GM10248 (cell line): ENCODE data around the gene ENTPD8.
A peak's percentile ranks its signal among the peaks of the same experiment; 100 is the strongest.

Experiments used
- CTCF ChIA-PET: fragments of 300-600 bp; sonication (Branson Sonifier 250); formaldehyde crosslinking; extraction: SDS; loops from one replicate; lab custom pipeline; 2021; ENCODE audit warnings: antibody characterized with exemption; lab: Yijun Ruan, JAX
- POLR2A ChIA-PET: fragments of 350-650 bp; sonication (Branson Sonifier 250); formaldehyde crosslinking; extraction: SDS; loops from one replicate; lab custom pipeline; 2020; ENCODE audit warnings: antibody characterized with exemption; lab: Yijun Ruan, JAX
- DNase-seq: peaks from one replicate; pipeline ENCODE4 v3.0.0; 2012; ENCODE audit errors: extremely low spot score
- TF ChIP-seq, protein P1 (sequence below): IDR thresholded peaks from 2 replicates; pipeline ENCODE4 v1.5.1; 2012; ENCODE audit warnings: mild to moderate bottlenecking, low read depth; ENCODE audit errors: extremely low read depth, missing control alignments, control extremely low read depth

Gene ENTPD8

DNA sequence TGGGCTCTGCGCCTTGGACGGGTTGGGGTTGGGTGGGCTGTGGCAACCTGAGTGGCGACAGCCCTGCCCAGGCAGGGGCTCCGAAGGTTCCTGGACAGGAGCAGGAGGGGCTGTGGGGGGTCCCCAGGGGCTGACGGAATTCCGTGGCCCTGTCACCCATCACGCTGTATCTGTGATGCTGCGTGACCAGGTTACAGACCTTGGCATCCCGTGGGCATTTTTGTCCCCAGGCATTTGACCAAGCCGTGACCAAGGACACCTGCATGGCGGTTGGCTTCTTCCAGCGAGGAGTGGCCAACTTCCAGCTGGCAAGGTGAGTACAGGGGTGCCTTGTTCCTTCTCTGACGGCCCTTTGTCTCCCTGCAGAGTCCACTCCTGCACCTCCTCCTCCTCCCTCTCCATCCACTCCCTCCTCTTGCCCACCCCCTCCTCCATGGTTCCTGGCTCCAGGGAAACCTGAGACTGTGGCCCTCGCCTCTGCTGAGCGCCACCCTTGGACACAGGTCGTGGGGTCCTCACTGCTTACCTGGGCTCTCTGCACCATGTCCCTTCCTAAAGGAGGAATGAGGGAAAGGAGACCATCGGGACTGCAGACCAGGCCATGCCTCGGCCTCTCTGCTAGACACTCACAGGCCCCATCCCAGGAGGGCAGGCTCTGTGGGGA, 15.0 kb downstream of the ENTPD8 start:
- TF ChIP-seq, protein P1, sequence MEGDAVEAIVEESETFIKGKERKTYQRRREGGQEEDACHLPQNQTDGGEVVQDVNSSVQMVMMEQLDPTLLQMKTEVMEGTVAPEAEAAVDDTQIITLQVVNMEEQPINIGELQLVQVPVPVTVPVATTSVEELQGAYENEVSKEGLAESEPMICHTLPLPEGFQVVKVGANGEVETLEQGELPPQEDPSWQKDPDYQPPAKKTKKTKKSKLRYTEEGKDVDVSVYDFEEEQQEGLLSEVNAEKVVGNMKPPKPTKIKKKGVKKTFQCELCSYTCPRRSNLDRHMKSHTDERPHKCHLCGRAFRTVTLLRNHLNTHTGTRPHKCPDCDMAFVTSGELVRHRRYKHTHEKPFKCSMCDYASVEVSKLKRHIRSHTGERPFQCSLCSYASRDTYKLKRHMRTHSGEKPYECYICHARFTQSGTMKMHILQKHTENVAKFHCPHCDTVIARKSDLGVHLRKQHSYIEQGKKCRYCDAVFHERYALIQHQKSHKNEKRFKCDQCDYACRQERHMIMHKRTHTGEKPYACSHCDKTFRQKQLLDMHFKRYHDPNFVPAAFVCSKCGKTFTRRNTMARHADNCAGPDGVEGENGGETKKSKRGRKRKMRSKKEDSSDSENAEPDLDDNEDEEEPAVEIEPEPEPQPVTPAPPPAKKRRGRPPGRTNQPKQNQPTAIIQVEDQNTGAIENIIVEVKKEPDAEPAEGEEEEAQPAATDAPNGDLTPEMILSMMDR, result no peak
- ChIA-PET CTCF (interaction anchor here (1.1 to 4.2 kb wide), 2 partner anchors 19 kb away, joined by 3 to 41 read pairs; no protein-coding TSS in a partner anchor), POLR2A (no interaction called here)
- DNase-seq, result no peak

DNA sequence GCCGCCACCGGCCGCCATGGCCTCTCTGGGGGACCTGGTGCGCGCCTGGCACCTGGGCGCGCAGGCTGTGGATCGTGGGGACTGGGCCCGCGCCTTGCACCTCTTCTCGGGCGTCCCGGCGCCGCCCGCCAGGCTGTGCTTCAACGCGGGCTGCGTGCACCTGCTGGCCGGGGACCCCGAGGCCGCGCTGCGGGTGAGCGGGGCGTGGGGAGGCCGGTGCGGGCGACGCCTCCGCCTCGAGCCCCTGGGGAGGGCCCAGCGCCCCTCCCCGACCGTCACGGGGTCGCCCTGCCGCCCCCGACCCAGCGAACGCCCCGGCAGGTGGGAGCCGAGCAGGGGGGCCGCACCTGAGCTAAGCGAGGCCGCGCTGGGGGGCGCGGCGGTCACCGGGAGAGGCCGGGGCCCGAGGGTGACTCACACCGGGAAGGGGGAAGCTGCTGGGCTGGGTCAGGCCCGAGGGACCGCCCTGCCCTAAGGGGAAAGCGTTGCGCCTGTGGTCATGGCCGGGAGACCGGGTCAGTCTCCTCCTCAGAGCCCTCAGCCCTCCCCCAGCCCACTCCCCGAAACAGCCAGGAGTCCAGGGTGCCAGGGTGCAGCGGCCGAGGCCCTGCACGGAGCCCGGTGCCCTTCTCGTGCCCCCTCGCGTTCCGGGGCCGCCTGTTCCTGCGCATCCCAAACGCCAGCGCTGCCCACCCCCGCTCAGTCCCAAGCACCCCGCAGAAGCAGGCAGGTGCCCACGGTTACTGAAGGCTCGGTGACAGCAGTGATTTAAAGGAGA, 17.5 kb downstream of the ENTPD8 start:
- CTCF ChIA-PET, result interaction anchor here (0.8 to 4.2 kb wide), 20 partner anchors 9 to 183 kb away, joined by 3 to 41 read pairs (median 6); partner anchors contain the start of genes ENTPD8, NRARP, NSMF and TUBB4B
- POLR2A ChIA-PET, result interaction anchor here (0.6 to 1.2 kb wide), 3 partner anchors 121 to 183 kb away, joined by 3 to 6 read pairs (median 3); partner anchors contain the start of genes NRARP and TUBB4B
- TF ChIP-seq, protein P1, result no peak
- no peak for DNase-seq

DNA sequence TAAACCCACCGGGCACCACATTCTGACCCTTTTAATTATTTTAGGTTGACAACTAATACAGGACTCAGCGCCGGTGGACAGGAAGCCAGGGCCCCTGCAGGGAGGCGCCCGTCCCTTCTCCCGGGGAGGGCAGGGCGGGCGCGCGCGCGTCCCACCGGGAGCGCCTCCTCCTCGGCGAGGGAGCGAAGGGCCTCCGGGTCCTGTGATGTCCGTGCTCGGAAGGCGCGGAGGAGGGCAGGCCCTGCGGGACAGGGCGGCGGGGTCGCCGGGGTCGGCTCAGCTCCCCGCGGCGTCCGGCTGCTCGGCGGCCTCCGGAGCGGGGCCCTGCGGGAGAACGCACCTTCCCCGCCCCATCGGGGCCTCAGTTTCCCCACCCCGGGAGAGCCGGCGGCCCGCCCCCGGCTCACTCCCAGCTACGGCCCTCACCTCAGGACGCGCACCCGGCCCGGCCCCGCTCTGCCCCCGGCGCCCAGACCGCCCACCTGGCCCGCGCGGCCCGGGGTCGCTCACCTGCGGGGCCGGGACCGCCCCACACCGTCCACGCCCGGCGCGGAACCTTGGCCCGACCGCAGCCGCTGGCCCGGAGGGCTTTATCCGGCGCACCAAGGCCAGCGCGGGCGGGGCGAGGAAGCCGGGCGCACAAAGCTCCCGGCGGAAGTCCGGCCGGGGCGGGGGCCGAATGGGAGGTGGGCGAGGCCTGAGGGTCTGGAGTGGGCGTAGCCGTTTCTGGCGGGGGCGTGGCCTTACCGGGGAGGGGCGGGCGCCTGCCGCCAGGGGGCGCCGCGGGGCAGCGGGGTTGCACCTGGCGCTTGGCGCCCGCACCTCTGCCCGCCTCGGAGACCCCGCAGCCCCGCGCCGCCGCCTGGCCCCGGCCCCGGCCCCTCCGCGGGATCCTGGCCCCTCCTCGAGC, 18.3 kb downstream of the ENTPD8 start, which contains the start of the genes EXD3 and NOXA1:
Gene EXD3, minus strand, starts transcription at position 559 of the 910 bp plus-strand sequence. CDS start 27,805 bp downstream, outside the sequence.
Gene NOXA1, plus strand, starts transcription at position 790 of the 910 bp plus-strand sequence. CDS start 137 bp downstream, outside the sequence.
- ChIA-PET POLR2A (interaction anchor here (0.6 to 1.2 kb wide), 3 partner anchors 121 to 182 kb away, joined by 3 to 6 read pairs (median 3); partner anchors contain the start of genes NRARP and TUBB4B), CTCF (interaction anchor here (0.6 to 4.2 kb wide), 27 partner anchors 9 to 334 kb away, joined by 3 to 41 read pairs (median 4); partner anchors contain the start of genes ENTPD8, NRARP, NSMF and PNPLA7)
- TF ChIP-seq, protein P1, result peak; percentile 65
- peak; percentile 99 for DNase-seq

DNA sequence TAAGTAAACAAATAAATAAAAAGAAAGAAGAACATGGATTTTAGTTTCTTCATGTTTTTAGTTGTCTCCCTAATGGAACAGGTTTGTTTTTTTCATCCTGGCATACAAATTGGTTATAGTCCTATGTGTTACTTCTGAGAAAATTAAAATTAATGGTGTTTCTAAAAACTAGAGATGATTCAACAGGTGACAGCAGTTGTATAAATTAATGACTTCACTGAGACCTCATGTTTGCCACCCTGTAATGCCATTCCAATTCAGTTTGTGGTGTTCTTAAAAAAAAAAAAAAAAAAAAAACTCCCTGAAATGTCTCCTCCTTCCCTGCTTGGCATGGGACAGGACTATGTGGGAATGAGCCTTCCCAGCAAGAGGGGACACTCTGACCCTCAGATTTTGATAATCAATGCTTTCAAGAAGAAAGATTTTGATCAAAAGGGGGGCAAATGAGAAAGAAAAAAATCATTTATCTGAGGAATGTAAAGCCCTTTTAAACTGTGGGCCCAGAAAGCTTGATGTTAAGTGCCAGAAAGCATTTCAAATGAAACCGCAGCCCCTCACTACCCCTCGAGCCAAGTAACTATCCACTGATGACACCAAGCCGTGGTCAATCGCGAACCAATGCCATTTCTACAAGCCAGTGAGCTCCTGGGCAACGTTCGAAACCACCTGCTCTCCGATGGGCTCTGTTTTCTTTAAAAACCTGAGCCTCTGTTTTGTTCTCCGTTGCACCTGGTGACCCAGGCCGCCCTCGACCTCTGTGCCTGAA, 19.1 kb downstream of the ENTPD8 start:
- ChIA-PET CTCF (interaction anchor here (0.8 to 4.2 kb wide), 14 partner anchors 11 to 333 kb away, joined by 3 to 41 read pairs (median 6); partner anchors contain the start of genes NRARP, NSMF and PNPLA7), POLR2A (interaction anchor here (1.2 kb wide), 1 partner anchor 181 kb away, joined by 6 read pairs; the partner anchor contains the start of gene TUBB4B)
- TF ChIP-seq, protein P1, result no peak
- no peak for DNase-seq

DNA sequence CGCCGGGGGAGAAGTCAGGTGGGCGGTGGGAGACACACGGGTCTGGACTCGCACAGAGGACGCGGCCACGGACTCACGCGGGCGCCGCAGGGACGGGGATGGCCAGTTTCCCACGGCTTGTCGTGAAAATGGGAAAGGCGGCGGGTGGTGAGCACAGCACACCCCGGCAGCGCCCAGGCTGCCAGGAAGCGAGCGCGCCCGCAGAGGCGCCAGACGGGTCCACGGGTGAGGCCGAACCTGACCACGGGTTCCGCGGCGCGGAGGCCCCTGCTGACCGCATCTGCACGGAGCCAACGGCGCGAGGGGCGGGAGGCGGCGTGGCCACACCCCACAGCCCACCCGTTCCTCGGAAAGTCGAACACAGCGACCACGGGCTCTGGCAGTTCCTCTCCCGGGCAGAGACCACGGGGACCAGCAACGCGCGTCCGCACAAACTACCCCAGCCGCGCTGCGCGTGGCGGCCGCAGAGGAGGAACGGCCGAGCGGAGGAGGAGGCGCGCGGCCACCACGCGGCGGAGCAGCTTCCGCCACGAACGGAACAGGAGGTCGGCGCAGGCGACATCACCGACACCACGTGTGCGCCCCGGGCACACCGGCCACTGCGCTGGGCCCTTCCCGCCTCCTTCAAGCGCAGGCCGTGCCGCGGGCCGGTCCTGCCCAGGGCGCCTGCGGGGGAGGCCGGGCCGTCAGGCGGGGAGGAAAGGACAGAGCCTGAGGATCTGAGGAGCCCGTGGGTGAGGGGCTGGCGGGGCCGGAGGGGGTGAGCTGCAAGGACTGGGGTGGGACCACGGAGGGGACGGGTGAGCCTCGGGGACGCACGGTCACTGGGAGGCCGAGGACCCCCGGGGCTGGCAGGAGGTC, 23.8 kb downstream of the ENTPD8 start:
- POLR2A ChIA-PET, result no interaction called here
- no peak for DNase-seq
- TF ChIP-seq, protein P1, result no peak
- CTCF ChIA-PET, result no interaction called here
